ENCODE data around the gene RFC3.

Gene RFC3

DNA sequence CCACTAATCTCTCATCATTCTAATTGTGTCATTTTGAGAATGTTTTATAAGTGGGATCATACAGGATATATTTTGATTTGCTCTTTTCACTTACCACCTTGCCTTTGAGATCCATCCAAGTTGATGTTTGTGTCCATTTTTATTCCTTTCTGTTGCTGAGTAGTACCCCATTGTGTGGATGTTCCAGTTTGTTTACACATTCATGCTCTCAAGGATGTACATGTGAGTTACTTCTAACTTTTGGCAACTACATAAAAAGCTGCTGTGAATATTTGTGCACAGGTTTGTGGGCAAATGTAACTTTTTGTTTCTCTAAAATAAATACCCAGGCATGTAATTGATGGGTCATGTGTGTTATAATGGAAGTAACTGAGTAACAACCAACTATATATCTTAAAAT lies 64.9 kb downstream of the RFC3 start:
- Histone ChIP-seq H3K9me3 (ENCODE audit: control insufficient read depth, low read length) (no peaks in the 10 kb centered on the region), H3K4me1 (ENCODE audit: control insufficient read depth, insufficient read depth, low read length, poor library complexity, severe bottlenecking) (no peaks in the 10 kb centered on the region), H3K36me3 (ENCODE audit: control insufficient read depth, insufficient read depth, low read length) (peaks cover 6% of the 10 kb centered on the region), H3K4me3 (ENCODE audit: extremely low read depth, insufficient read depth, low read length, poor library complexity, severe bottlenecking) (no peak overlapping the region), H3K27ac (ENCODE audit: low read depth, low read length, severe bottlenecking) (no peak overlapping the region)

DNA sequence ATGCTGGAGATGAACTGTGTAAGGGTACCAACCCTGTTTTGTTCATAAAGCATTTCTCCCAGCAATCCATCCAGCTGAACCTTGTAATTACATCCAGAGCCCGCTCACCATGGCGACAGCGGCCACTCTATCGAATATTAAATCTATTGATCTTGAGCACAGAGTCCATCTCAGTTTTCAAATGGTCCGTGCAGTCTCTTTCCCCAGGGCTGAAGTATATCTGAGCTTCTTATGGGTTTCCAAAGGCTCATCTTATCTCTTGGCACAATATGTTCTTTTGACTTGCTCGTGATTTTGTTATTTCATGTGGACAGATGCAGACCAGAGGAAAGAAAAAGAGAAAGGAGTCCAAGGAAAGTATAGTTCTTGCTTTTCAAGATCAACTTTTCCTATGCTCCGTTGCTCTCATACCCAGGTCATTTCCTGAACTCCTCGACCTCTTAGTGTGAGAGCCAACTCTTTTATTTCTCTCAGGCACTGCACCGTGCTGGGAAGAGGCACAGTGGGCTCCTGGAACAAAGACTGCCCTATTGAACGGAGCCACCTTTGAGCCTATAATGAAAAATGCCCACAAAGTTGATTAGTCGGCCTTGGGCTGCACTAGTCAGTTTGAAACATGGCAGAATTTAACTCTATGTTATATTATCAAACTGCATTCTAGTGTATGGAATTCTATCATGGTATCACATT lies 66.7 kb downstream of the RFC3 start:
- Histone ChIP-seq H3K4me1 (ENCODE audit: control insufficient read depth, insufficient read depth, low read length, poor library complexity, severe bottlenecking) (no peaks in the 10 kb centered on the region), H3K36me3 (ENCODE audit: control insufficient read depth, insufficient read depth, low read length) (peaks cover 11% of the 10 kb centered on the region), H3K9me3 (ENCODE audit: control insufficient read depth, low read length) (no peaks in the 10 kb centered on the region), H3K27ac (ENCODE audit: low read depth, low read length, severe bottlenecking) (peak overlapping the region; percentile 16), H3K4me3 (ENCODE audit: extremely low read depth, insufficient read depth, low read length, poor library complexity, severe bottlenecking) (no peak overlapping the region)
- 94 to 95% methylated on average over 8 to 9 of the region's 11 CpGs for WGBS, 2 experiments (ENCODE audit: insufficient coverage in 2 of 2)

All from mesodermal cell (in vitro differentiated cells).